GM19397 (cell line): ENCODE data around the gene MACROD1.

Experiments used
- ATAC-seq: cut with Tn5 transposase; IDR thresholded peaks from one replicate; pipeline ENCODE4 v1.9.1; 2021; ENCODE audit warnings: mild to moderate bottlenecking, moderate library complexity; ENCODE audit not compliant: unreplicated experiment

Gene MACROD1, protein sequence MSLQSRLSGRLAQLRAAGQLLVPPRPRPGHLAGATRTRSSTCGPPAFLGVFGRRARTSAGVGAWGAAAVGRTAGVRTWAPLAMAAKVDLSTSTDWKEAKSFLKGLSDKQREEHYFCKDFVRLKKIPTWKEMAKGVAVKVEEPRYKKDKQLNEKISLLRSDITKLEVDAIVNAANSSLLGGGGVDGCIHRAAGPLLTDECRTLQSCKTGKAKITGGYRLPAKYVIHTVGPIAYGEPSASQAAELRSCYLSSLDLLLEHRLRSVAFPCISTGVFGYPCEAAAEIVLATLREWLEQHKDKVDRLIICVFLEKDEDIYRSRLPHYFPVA

DNA sequence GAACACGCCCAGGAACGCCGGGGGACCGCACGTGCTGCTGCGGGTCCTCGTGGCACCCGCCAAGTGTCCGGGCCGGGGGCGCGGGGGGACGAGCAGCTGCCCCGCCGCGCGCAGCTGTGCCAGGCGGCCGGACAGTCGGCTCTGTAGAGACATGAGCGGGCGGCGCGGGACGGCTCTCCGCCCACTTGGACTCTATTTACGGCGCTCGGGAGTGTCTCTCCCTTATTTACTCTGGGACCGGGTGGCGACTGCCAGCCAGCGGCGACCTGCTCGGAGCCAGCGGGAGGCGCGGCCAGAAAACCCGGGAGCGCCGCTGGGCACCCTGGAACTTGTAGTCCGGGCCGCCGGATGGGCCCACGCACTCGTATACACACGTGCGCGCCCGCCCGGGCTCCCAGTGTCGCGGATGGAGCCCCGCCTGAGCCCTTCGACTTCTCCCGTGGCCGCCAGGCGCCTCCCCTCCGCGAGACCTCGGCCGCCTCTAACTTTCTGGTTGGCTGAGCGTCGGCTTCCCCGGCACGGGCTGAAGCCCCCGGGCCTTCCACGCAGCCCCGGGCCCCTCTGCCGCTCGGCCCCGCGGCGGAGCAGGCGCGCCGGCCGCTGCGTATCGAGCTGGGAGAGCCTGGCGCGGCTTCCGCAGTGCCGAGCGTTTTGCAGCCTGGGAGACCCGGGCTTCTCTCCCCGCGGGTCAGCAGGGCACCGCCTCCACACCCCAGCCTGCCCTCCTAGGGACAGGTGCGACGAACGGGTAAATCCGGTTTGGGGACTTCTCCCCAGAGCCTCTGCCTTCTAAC is at the start of gene MACROD1:
Gene MACROD1 (minus strand): TSS at position 272 of the 794 bp plus-strand sequence. CDS start 119 bp downstream, at position 153.
- peak; percentile 84 for ATAC-seq

DNA sequence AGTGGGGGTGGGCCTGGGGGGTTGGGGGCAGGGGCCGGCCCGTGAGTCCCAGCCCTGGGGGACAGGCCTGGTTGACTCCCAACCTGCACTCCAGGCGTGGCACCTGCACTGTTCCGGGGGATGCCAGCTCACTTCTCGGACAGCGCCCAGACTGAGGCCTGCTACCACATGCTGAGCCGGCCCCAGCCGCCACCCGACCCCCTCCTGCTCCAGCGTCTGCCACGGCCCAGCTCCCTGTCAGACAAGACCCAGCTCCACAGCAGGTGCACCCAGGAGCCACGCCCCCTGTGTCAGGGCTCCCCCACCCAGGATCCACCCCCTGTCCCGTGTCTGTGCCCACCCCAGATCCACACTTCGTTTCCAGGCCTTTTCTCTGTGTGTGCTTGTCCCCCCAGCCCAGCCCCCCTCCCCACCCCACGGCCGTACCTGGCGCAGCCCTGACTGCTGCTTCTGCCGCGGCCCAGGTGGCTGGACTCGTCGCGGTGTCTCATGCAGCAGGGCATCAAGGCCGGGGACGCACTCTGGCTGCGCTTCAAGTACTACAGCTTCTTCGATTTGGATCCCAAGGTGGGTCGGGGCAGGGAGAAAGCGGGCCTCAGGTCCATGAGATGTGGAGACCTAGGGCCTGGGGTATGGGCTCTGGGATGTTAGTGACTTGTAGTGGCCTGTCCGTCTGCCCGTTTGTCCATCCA is 45.4 kb upstream of the MACROD1 start:
- ATAC-seq = no peak

DNA sequence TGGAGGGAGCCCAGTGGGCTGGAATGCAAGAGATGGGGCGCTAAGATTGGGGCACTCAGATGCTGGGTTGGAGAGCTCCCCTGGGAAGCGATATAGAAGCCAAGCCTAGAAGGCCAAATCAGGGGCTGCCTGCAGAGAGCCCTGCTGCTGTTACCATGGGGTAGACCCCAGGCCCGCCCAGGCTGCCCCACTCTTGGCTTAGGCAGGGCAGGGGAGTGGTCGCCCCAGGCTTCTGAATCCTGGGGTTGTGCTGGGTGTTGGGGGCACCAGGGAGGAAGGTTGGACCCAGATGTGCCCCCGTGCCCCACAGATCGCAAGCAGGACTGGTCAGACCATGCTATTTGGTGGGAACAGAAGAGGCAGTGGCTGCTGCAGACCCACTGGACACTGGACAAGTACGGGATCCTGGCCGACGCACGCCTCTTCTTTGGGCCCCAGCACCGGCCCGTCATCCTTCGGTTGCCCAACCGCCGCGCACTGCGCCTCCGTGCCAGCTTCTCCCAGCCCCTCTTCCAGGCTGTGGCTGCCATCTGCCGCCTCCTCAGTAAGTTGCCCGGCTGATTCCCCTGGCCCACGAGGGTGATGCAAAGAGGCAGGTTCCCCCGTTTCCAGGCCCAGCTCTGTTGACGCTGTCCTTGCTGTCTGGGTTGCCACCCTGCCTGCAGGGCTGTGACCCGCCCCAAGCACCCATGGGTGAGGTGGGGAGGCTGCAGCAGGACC is 44.5 kb upstream of the MACROD1 start:
- no peak for ATAC-seq

DNA sequence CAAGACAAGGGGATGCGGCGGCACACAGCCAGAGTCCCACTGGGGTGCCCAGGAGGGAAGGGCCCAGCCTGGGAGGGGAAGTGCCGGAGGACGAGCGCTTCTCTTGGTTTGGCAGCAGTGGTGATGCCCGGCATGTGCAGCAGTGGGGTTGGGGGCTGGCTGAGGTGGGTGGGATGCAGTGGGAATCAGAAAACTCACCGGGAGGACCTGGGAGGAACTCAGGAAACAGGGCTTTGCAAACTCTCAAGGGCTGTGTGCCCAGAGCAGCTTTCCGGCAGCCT is 43.6 kb upstream of the MACROD1 start:
- ATAC-seq = no peak

DNA sequence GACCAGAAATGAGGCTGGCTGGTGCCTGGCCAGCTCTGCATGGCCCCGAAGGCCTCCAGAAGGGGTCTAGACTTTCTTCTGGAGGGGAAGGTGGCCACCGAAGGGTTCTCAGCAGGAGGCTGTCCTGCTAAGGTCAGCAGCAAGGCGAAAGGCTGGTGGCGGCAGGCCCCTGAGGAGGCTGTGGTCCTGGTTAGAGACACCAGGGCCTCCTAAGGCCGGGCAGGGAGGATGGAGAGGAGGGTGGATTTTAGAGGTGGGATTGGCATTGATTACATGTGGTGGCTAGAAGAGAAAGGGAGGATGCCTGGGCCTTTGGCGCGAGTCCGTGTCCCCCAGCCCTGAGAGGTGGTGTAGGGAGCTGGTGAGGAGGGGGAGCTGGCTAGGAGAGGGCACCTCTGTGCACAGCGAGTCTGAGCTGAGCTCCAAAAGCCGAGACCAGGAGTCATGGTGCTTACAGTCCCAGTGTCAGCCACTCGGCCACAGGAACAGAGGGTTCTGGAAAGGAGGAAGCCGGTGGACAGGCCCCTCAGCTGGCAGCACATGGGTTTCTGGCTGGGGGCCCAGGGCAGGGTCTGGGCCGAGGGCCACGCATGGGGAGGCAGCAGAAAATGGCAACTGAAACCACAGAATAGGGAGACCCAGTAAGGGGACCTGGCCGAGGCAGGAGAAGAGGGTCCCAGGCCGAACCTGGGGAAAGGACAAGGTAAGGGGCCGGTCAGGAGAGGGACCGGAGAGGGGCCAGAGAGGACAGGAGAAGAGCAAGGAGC is 43.1 kb upstream of the MACROD1 start:
- ATAC-seq = no peak

DNA sequence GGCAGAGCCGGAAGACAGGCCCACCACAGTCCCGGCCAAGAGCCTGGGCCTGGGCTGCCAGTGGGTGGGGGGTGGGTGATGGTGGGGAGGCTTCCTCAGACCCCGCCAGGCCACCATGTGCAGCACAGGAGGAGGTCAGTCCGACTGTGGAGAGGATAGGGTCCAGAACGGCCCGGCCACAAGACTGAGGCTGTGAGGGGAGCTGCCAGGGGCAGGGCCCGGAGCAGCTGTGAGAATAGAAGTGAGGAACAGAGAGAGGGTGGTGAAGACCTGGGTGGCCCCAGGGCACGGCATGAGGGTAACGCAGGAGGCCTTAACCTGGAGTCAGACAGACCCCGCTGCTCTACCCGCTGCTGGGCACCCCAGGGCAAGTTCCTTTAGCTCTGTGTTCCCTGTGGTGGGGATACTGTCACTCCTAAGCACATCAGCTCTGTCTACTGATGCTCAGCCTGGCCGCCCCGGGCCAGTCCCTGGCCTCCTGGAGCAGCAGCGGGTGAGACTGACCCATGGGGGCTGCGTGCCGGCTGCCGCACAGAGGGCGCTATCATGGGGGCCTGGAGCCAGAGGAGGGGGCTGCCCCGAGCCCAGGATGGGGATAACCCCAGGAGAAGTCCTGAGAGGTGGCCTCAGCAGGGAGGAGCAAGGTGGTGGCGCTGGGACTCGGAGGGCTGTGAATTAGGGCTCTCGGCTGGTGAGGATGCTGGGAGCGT is 42.3 kb upstream of the MACROD1 start:
- ATAC-seq = no peak

DNA sequence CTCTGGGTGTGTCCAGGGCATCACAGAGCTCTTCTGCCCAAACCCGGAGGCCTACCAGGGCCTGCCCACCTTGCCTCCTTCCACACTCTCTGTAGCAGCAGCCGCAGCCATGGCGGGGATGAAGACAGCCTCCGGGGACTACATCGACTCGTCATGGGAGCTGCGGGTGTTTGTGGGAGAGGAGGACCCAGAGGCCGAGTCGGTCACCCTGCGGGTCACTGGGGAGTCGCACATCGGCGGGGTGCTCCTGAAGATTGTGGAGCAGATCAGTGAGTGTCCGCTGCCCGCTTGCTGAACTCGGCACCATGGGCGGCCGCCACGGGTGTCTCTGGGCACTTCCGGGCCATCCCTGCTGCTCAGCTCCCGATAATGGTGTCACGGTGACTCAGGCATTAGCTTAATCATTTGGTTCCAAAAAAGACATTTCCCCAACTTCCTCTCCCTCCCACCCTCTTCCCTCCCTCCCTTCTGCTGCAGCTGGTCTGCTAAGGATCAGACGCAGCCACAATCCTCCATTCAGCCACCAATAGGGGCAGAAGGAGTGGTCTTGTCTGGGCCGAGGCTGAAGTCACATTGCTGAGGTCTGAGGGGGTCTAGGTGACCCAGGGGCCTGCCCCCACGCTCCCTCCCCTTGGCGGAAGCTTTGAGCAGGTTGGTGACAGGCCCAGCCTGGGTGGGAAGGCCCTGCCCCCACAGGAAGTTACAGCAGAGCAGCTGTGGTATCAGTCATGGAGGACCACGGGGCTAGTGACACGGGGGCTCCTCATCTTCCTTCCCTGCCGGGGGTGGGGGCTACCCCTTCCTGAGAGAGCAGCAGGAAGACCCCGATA is 41.6 kb upstream of the MACROD1 start:
- peak; percentile 58 for ATAC-seq

DNA sequence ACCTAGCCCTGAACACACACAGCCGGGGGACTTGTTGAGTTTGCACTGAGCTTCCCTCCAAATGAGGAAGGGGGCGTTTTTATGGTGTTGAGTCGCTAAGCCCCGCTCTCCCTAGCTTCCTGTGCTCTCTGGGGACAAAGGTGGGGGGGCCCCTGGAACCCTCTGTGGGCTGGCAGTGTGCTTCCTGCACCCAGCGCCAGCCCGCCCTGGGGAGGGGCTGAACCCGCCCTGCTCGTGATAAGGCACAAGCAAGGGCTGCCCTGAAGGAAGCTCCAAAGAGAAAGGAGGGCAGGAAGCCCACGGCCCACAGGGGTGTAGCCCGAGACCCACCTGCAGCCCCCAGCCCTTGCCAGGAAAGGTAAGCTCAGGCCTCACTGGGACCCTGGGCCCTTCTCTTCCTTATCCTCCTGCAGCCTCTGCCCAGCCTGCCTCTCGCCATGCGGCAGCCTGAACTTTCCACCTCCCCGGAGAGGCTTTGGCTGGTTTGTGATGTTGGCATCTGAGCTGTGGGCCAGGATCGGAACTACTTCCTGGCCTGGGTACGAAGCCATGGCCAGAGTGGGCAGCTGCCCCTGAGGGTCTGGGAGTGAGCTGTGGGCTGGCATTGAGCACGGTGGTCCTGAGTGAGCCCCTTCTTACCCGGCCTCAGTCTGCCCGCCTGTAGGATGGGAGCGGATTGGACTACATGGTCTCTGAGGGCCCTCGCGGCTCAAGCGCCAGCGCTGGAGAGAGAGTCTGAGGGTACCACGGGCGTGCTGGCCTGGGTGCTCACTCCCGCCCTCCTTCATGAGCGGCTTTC is 40.7 kb upstream of the MACROD1 start, which contains the start of gene FERMT3:
Gene FERMT3 (plus strand): TSS at position 265 of the 799 bp plus-strand sequence. CDS start 644 bp downstream, outside the sequence.
- peak; percentile 9 for ATAC-seq

DNA sequence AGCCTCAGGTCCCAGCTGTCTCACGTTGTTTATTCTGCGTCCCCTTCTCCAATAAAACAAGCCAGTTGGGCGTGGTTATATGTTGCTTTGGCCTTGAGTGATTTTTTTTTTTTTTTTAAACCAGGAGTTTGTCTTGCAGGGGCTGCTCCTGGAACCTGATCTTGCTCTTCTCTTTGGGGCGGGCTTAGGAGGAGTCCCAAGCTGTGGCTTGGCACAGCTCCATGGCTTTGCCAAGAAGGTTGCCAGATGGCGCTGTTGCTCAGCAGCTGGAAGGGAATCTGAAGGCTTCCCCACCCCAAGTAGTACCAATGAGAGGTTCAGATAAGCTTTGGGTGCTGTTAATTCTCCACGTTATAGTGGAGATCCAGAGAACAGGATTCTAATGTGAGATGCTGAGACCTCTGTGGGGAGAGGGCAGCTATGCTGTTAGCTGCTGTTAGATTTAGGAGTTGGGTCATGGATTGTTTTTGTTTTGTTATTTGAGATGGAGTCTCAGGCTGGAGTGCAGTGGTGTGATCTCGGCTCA is 38.6 kb upstream of the MACROD1 start:
- no peak for ATAC-seq

DNA sequence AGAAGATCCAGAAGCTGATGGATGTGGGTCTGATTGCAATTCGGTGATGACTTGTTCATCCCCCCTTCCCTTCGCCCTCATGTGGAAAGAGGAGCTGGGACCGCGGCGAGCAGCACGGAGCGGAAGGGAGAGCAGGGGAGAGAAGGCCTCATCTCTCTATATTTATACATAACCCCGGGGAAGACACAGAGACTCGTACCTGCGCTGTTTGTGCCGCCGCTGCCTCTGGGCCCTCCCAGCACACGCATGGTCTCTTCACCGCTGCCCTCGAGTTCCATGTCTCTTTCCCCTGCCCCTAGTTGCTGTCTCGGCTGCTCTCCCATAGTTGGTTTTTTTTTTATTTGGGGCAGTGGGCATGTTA is 38.1 kb upstream of the MACROD1 start:
- no peak for ATAC-seq

DNA sequence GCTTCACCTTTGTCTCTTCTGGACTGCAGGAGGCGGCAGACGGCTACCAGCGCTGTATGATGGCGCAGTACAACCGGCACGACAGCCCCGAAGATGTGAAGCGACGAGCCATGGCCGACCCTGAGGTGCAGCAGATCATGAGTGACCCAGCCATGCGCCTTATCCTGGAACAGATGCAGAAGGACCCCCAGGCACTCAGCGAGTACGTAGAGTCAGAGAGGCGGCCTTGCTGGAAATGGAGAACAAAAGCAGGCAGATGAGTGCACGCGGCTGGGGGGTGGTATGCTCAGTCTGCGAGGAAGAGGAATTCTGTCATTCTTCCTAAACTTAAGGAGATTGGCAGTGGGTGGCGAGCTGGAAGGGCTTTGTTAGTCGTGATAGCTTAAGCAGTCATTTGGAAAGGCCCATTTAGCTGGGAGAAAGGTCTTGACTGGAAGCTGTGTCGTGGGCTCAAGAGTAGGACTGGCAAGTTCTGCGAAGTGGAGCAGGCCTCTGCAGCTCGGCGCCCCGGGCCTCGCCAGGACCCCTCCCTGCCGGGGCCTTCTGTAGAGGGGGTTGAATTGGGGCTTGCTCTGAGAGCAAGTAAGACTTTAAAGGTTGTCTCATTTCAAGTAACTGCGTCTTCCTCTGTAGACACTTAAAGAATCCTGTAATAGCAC is 37.6 kb upstream of the MACROD1 start:
- ATAC-seq = no peak

DNA sequence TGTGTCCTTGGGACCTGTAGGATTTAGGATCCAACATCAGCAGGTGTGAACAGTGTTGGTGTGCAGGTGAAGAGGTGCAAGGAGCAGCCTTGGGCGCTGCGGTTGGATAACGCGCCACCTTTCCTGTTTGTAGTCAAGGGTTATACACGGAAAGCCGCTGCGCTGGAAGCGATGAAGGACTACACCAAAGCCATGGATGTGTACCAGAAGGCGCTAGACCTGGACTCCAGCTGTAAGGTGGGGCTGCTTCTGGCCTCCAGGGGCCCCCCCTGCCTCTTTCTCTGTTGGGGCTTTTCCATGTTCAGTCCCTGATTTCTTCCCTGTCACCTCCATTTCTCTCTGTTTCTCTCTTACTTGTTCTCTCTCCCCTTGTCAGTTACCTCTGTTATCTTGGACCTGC is 37.1 kb upstream of the MACROD1 start:
- ATAC-seq = no peak

DNA sequence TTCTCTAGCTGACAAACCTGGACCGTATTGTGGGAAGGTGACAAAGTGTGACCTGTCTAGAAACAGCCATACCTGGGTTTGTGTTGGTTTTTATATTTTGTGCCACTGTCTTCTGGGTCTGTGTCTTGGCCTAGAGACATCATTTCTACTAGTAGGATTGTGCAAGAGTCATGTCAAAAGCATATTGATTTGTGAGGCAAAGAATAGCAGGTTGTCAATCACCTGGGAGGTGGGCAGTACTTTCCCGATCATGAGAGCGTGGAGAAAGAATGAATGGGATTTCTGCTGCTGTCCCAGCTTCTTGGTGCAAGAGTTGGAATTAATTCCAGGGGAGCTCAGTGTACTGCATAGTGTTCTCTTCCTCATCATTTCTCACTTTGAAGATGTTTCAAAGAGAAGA is 35.6 kb upstream of the MACROD1 start:
- no peak for ATAC-seq

DNA sequence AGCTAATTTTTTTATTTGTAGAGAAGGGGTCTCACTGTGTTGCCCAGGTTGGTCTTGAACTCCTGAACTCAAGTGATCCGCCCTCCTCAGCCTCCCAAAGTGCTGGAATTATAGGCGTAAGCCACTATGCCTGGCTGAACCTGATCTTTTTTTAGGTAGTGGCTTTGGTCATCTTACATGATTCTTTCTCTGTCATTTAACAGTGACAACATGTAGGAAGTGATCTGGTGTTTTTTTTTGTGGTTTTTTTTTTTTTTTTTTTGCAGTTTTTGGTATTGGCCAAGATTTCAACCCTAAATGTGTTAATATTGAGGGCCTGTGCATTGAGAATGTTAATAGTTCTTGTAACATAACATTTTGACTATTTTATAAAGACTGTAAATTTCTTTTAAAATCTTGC is 32.6 kb upstream of the MACROD1 start:
- no peak for ATAC-seq

DNA sequence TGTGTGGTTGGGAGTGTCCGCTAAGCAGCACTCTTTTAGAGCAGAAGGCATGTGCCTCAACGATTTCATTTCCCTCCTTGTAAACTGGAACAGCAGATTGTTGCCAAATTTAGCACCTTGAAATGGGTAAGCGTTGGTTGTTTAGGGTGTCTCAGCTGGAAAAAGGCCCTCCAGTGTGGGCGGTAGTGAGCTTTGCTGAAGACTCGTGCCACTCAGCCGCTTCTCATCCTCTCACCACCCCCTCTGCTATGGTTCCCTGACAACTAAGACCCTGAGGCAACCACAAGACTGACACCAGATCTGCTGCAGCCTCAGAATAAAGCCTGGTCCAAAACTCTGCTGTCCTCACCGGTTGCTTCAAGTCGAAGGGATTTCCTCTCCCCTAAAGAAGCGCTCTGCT is 30.7 kb upstream of the MACROD1 start:
- ATAC-seq = no peak

DNA sequence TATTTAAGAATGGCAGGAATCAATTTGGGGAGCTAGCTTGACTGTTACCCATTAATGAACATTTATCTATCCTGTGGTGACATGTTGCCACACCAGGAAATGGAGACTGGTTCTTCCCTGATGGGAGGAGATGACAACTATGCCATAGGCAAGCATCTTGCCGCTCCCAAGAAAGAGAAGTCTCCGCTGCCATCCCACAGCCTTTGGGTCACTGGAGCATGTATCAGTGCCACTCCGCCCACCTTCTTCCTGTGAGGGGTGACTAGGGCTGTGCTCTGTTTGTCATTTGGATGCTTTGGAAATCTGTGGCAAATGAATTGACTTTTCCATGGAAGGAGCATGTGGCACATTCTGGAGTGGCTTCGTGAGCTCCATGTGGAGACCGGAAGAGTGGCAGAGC is 26.5 kb upstream of the MACROD1 start:
- no peak for ATAC-seq

DNA sequence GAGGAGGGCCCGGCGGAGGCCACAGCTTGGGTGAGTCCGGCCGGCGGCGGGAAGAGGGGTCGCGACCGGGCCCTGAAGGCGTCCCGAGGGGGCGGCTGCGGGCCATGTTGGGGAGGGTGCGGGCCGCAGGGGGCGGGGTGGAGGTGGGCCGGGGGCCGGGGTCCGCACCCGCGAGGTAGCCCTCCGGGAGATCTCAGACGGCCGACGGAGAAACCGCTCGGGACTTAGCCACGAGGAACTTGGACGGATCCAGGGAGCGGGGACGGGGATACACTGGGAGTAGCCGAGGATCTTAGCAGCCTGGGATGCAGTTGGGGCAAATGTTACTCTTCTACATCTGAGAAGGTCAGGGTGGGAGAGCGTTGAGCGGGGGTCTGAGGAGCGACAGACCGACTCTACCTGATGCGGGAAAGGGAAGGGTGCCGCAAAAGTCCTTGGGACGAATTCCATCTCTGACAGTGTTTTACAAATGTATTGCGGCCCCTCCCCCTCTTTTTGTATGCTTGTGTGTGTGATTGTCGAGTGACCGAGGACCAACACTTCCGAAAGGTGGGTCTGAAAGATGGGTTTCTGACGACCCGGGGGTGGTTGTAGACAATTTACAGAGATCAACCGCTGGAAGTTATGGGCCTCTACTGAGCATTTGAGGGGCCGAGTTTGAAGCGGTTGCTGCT is 20.7 kb upstream of the MACROD1 start:
- peak; percentile 1 for ATAC-seq
